GM10266 (cell line): ENCODE measurements around the gene CENPVL3.

Source experiments
- DNase-seq: peaks from one replicate; pipeline ENCODE4 v3.0.0; 2012; ENCODE audit errors: extremely low spot score
- CTCF ChIP-seq: IDR thresholded peaks from 2 replicates; pipeline ENCODE4 v1.5.1; 2012; ENCODE audit warnings: mild to moderate bottlenecking, low read depth; ENCODE audit not compliant: control insufficient read depth, insufficient read depth; ENCODE audit errors: missing control alignments

The CENPVL3 gene

GRCh38 chrX:51606446-51606845 lies 12.3 kb downstream of the CENPVL3 start:
- no peak for TF ChIP-seq CTCF
- no peak for DNase-seq

- TF ChIP-seq CTCF: no peak
- no peak for DNase-seq
Measured at GRCh38 chrX:51598899-51599298, 19.8 kb downstream of the CENPVL3 start.

GRCh38 chrX:51571874-51572273 lies 46.8 kb downstream of the CENPVL3 start:
- DNase-seq: no peak

GRCh38 chrX:51569561-51569960 lies 49.2 kb downstream of the CENPVL3 start:
- no peak for DNase-seq
- TF ChIP-seq CTCF: no peak

More at GRCh38 chrX:51571874-51572273, 46.8 kb downstream of the CENPVL3 start:
- TF ChIP-seq CTCF: no peak

GRCh38 chrX:51568586-51568985 lies 50.1 kb downstream of the CENPVL3 start:
- TF ChIP-seq CTCF: no peak
- DNase-seq: no peak
